NB4 (cell line): ENCODE results near the gene TRIP13.

Experiments used
- DNase-seq: peaks from one replicate; pipeline ENCODE4 v3.0.0; 2010; ENCODE audit warnings: low read depth
- H3K4me3 ChIP-seq: one replicate; pipeline ENCODE4 v1.5.1; 2011; ENCODE audit warnings: mild to moderate bottlenecking, low read depth, low read length, moderate library complexity
- CTCF ChIP-seq: IDR thresholded peaks from one replicate; pipeline ENCODE4 v1.5.1; 2012; ENCODE audit warnings: low read depth, low read length
- MAX ChIP-seq: IDR thresholded peaks from 2 replicates; pipeline ENCODE4 v1.6.1; 2011; ENCODE audit warnings: low read depth, low read length
- MYC ChIP-seq: IDR thresholded peaks from 2 replicates; pipeline ENCODE4 v1.6.1; 2011; ENCODE audit warnings: low read depth, low read length
- POLR2A ChIP-seq: IDR thresholded peaks from 2 replicates; pipeline ENCODE4 v1.6.1; 2011; ENCODE audit warnings: mild to moderate bottlenecking; ENCODE audit not compliant: insufficient read length; ENCODE audit errors: extremely low read depth

Gene TRIP13

GRCh38 chr5:943918-944620 lies 51.4 kb downstream of the TRIP13 start:
- no peak for TF ChIP-seq CTCF
- no peak for TF ChIP-seq POLR2A
- no peak for TF ChIP-seq MYC
- no peak for TF ChIP-seq MAX
- H3K4me3 ChIP-seq = no peak overlapping the region
- DNase-seq = no peak

- TF ChIP-seq CTCF = no peak
- TF ChIP-seq MAX = no peak
- TF ChIP-seq POLR2A = no peak
- DNase-seq = no peak
- no peak overlapping the region for H3K4me3 ChIP-seq
These were observed 51.9 kb downstream of the TRIP13 start for GRCh38 chr5:944621-944927.

GRCh38 chr5:944992-945685 lies 52.5 kb downstream of the TRIP13 start:
- peak; percentile 61 for DNase-seq

GRCh38 chr5:945691-946551 lies 53.2 kb downstream of the TRIP13 start:
- TF ChIP-seq MAX = peak; percentile 58
- TF ChIP-seq POLR2A = no peak
- no peak for DNase-seq
- no peak overlapping the region for H3K4me3 ChIP-seq

More at GRCh38 chr5:944992-945685, 52.5 kb downstream of the TRIP13 start:
- no peak overlapping the region for H3K4me3 ChIP-seq
- TF ChIP-seq MAX (peak; percentile 54), MYC (no peak), CTCF (no peak), POLR2A (no peak)

GRCh38 chr5:946720-947625 lies 54.3 kb downstream of the TRIP13 start:
- TF ChIP-seq MYC (no peak), POLR2A (no peak), CTCF (no peak), MAX (no peak)
- H3K4me3 ChIP-seq = no peak overlapping the region
- DNase-seq = no peak
